ENCODE measurements around the gene ANO5.

ANO5 gene

GRCh38 chr11:22179626-22180025, 13.3 kb upstream of the ANO5 start:
- no peak for TF ChIP-seq CTCF (IDR thresholded peaks at IDR 0.05; ENCODE audit: low read depth, low read length)
- DNase-seq, result no peak
- H3K9me3 ChIP-seq (ENCODE audit: severe bottlenecking), result no peaks in the 10 kb centered on the region
- no peak overlapping the region for H3K27ac ChIP-seq
- no peak overlapping the region for H3K4me3 ChIP-seq (ENCODE audit: low read depth, low read length)
- H3K27me3 ChIP-seq (ENCODE audit: insufficient read depth, low read depth, severe bottlenecking), result no peaks in the 10 kb centered on the region
- H3K36me3 ChIP-seq, result no peaks in the 10 kb centered on the region

GRCh38 chr11:22180131-22180530, 12.8 kb upstream of the ANO5 start:
- Histone ChIP-seq H3K27ac (no peak overlapping the region), H3K27me3 (ENCODE audit: insufficient read depth, low read depth, severe bottlenecking) (no peaks in the 10 kb centered on the region), H3K9me3 (ENCODE audit: severe bottlenecking) (no peaks in the 10 kb centered on the region), H3K4me3 (ENCODE audit: low read depth, low read length) (no peak overlapping the region), H3K36me3 (no peaks in the 10 kb centered on the region)
- DNase-seq, result no peak
- TF ChIP-seq CTCF (IDR thresholded peaks at IDR 0.05; ENCODE audit: low read depth, low read length), result no peak

GRCh38 chr11:22189660-22190059, 3.2 kb upstream of the ANO5 start:
- Histone ChIP-seq H3K4me3 (ENCODE audit: low read depth, low read length) (no peak overlapping the region), H3K27ac (no peak overlapping the region), H3K27me3 (ENCODE audit: insufficient read depth, low read depth, severe bottlenecking) (no peaks in the 10 kb centered on the region), H3K9me3 (ENCODE audit: severe bottlenecking) (no peaks in the 10 kb centered on the region), H3K36me3 (no peaks in the 10 kb centered on the region)
- DNase-seq, result no peak
- no peak for TF ChIP-seq CTCF (IDR thresholded peaks at IDR 0.05; ENCODE audit: low read depth, low read length)

GRCh38 chr11:22190827-22191463, 1.9 kb upstream of the ANO5 start:
- H3K9me3 ChIP-seq (ENCODE audit: severe bottlenecking), result no peaks in the 10 kb centered on the region
- H3K36me3 ChIP-seq, result no peaks in the 10 kb centered on the region
- H3K27me3 ChIP-seq (ENCODE audit: insufficient read depth, low read depth, severe bottlenecking), result no peaks in the 10 kb centered on the region
- no peak for TF ChIP-seq CTCF (IDR thresholded peaks at IDR 0.05; ENCODE audit: low read depth, low read length)
- H3K4me3 ChIP-seq (ENCODE audit: low read depth, low read length), result no peak overlapping the region
- no peak overlapping the region for H3K27ac ChIP-seq
- DNase-seq, result no peak

- peak; percentile 64 for TF ChIP-seq CTCF (IDR thresholded peaks at IDR 0.05; ENCODE audit: low read depth, low read length)
- Histone ChIP-seq H3K4me3 (ENCODE audit: low read depth, low read length) (peak overlapping the region; percentile 95), H3K36me3 (no peaks in the 10 kb centered on the region), H3K27ac (peak overlapping the region; percentile 68), H3K9me3 (ENCODE audit: severe bottlenecking) (no peaks in the 10 kb centered on the region), H3K27me3 (ENCODE audit: insufficient read depth, low read depth, severe bottlenecking) (no peaks in the 10 kb centered on the region)
- peak; percentile 55 for DNase-seq
Observed at GRCh38 chr11:22192289-22192641, 620 bp upstream of the ANO5 start.
